Sigmoid colon (tissue), 7 donors: ENCODE measurements around the gene SLC25A28. TPM values are rescaled to one million over a fixed set of nuclear protein-coding genes. Genes with fewer than 3 reads are reported as not detected.

ENCODE experiments used
- DNase-seq: peaks from one replicate; pipeline ENCODE4 v3.0.0-alpha.2; 2019
- H3K27ac ChIP-seq, 4 donors: fragments of 200-600 bp; sonication (generic); one replicate each; pipeline ENCODE4 v1.5.1; 2016 to 2019; ENCODE audit warnings: mild to moderate bottlenecking in 1 of 4
- H3K27me3 ChIP-seq, 3 donors: fragments of 200-600 bp; sonication (generic); one replicate each; pipeline ENCODE4 v1.5.1; 2019; ENCODE audit warnings: mild to moderate bottlenecking in 1 of 3
- H3K36me3 ChIP-seq, 4 donors: fragments of 200-600 bp; sonication (generic); one replicate each; pipeline ENCODE4 v1.5.1; 2016 to 2019
- H3K4me1 ChIP-seq, 4 donors: fragments of 200-600 bp; sonication (generic); one replicate each; pipeline ENCODE4 v1.5.1; 2017 to 2019
- H3K4me3 ChIP-seq, 4 donors: fragments of 200-600 bp; sonication (generic); one replicate each; pipeline ENCODE4 v1.5.1; 2017 to 2019; ENCODE audit warnings: mild to moderate bottlenecking in 2 of 4, moderate library complexity in 1 of 4
- H3K9me3 ChIP-seq, 4 donors: fragments of 200-600 bp in 3 of 4; sonication (generic) in 3 of 4; one replicate each; pipeline versions ENCODE4 v1.5.1 to v1.6.1; 2013 to 2019
- EP300 ChIP-seq, 4 donors: sonication (generic); formaldehyde crosslinking; IDR thresholded peaks; one replicate each; pipeline ENCODE4 v1.6.1; 2017; ENCODE audit warnings: antibody characterized with exemption in 4 of 4
- POLR2A ChIP-seq, 2 donors: fragments of 450-650 bp; IDR thresholded peaks; one replicate each; pipeline ENCODE4 v1.6.1; 2016; ENCODE audit warnings: antibody characterized with exemption in 2 of 2, mild to moderate bottlenecking in 2 of 2, moderate library complexity in 2 of 2
- POLR2AphosphoS5 ChIP-seq, 4 donors: sonication (generic); formaldehyde crosslinking; IDR thresholded peaks; one replicate each; pipeline ENCODE4 v1.6.1; 2017; ENCODE audit warnings: antibody characterized with exemption in 4 of 4
- WGBS, 2 donors: extraction: QIAGEN DNeasy Blood & Tissue Kit; methylation state at CpG; one replicate each; pipeline ENCODE4 v1.1.7; 2013; 5-methylcytosine and 5-hydroxymethylcytosine counted together
- intact Hi-C: fragments of 100-400 bp; cut with DNase I; formaldehyde crosslinking; loops from one replicate; pipeline ENCODE4 v1.15.1; 2023
- polyA plus RNA-seq, 3 donors: library from polyadenylated mRNA; stranded (reverse); fragments of 200-250 nt; gene quantifications; one replicate each; pipeline ENCODE4 v1.2.3, GENCODE V29; 2013
- total RNA-seq, 4 donors: library from RNA; depleted of rRNA; stranded (reverse); fragments of >200 nt; gene quantifications; one replicate each; pipeline ENCODE4 v1.1.0, GENCODE V29; 2016
- TF ChIP-seq, protein P1 (sequence below), 4 experiments: fragments of 450-650 bp in 3 of 4; fragments of 200-600 bp in 1 of 4; IDR thresholded peaks; one replicate each; pipeline ENCODE4 v1.5.1; 2016 to 2019; ENCODE audit warnings: antibody characterized with exemption in 4 of 4, mild to moderate bottlenecking in 3 of 4, moderate library complexity in 2 of 4
- donor health status: healthy with polysubstance abuse.
- donor health status: Bipolar disorder and iron deficiency.
- donor health status: healthy.

SLC25A28 gene
- total and polyA plus RNA-seq, 7 donors, result 18.0 to 65.1 (median 32.9) TPM

DNA sequence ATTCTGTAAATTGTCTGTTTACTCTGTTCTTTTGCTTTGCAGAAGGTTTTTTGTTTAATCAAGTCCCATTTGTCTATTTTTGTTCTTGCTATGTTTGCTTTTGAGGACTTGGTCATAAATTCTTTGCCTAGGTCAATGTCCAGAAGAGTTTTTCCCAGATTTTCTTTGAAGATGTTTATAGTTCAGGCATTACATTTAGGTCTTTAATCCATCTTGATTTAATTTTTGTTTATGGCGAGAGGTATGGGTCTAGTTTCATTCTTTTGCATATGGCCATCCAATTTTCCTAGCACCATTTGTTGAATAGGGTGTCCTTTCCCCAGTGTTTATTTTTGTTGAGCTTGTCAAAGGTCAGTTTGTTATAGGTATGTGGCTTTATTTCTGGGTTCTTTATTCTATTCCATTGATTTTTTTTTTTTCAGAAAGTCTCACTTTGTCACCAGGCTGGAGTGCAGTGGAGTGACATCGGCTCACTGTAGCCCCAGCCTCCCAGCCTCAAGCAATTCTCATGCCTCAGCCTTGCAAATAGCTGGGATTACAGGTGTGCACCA, 27.4 kb upstream of the SLC25A28 start:
- no peak overlapping the region for H3K27ac ChIP-seq
- H3K27me3 ChIP-seq, result no peaks in the 10 kb centered on the region
- intact Hi-C loops, result no loop called here
- TF ChIP-seq EP300 (IDR thresholded peaks at IDR 0.05) (no peak), POLR2AphosphoS5 (IDR thresholded peaks at IDR 0.05) (no peak), POLR2A (IDR thresholded peaks at IDR 0.05) (no peak)
- TF ChIP-seq, protein P1, sequence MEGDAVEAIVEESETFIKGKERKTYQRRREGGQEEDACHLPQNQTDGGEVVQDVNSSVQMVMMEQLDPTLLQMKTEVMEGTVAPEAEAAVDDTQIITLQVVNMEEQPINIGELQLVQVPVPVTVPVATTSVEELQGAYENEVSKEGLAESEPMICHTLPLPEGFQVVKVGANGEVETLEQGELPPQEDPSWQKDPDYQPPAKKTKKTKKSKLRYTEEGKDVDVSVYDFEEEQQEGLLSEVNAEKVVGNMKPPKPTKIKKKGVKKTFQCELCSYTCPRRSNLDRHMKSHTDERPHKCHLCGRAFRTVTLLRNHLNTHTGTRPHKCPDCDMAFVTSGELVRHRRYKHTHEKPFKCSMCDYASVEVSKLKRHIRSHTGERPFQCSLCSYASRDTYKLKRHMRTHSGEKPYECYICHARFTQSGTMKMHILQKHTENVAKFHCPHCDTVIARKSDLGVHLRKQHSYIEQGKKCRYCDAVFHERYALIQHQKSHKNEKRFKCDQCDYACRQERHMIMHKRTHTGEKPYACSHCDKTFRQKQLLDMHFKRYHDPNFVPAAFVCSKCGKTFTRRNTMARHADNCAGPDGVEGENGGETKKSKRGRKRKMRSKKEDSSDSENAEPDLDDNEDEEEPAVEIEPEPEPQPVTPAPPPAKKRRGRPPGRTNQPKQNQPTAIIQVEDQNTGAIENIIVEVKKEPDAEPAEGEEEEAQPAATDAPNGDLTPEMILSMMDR (IDR thresholded peaks at IDR 0.05), result no peak
- no peaks in the 10 kb centered on the region for H3K36me3 ChIP-seq
- 71 to 86% methylated on average over 2 of the region's 2 CpGs for WGBS, 2 donors
- no peak for DNase-seq
- no peaks in the 10 kb centered on the region for H3K9me3 ChIP-seq
- H3K4me3 ChIP-seq, result no peak overlapping the region
- H3K4me1 ChIP-seq, result no peaks in the 10 kb centered on the region

DNA sequence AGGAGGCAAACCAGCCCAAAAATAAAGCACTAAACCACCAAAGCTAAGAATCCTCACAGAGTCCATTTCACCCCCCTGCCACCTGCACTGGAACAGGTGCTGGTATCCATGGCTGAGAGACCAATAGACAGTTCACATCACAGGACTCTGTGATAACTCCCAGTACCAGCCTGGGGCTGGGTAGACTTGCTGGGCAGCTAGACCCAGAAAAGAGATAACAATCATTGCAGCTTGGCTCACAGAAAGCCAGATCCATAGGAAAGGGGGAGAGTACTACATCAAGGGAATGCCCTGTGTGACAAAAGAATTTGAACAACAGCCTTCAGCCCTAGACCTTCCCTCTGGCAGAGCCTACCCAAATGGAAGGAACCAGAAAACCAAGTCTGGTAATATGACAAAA, 13.6 kb upstream of the SLC25A28 start:
- TF ChIP-seq, protein P1 (IDR thresholded peaks at IDR 0.05), result no peak
- TF ChIP-seq EP300 (IDR thresholded peaks at IDR 0.05) (no peak), POLR2A (IDR thresholded peaks at IDR 0.05) (no peak)
- H3K4me3 ChIP-seq, result no peak overlapping the region
- no peaks in the 10 kb centered on the region for H3K36me3 ChIP-seq
- H3K27me3 ChIP-seq, result no peaks in the 10 kb centered on the region
- H3K4me1 ChIP-seq, result no peaks in the 10 kb centered on the region
- no peak for DNase-seq
- intact Hi-C loops, result no loop called here
- no peaks in the 10 kb centered on the region for H3K9me3 ChIP-seq
- H3K27ac ChIP-seq, result no peak overlapping the region

DNA sequence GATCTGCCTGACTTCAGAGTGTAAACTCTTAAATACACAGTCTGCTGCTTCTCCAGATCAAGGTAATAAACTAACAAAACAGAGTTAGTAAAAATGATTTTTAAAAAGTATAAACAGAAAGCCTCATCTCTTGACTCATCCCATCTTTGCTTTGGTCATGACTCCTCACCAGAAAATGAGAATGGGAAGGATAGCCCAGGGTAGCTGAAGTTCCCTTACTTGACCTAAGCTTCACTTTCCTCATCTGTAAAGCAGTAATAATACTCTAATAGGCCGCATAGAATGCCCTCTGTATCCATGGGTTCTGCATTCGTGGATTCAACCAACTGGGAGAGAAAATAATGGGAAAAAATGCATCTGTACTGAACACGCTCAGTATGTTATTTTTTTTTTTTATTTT, 11.3 kb upstream of the SLC25A28 start:
- H3K9me3 ChIP-seq, result no peaks in the 10 kb centered on the region
- H3K27ac ChIP-seq, result no peak overlapping the region
- 89 to 94% methylated on average over 3 of the region's 3 CpGs for WGBS, 2 donors
- intact Hi-C loops, result loop anchor here (2.0 kb wide), 1 partner anchor 79 kb away; no protein-coding TSS in a partner anchor
- H3K4me1 ChIP-seq, result no peaks in the 10 kb centered on the region
- H3K36me3 ChIP-seq, result no peaks in the 10 kb centered on the region
- no peak for DNase-seq
- H3K4me3 ChIP-seq, result no peak overlapping the region
- H3K27me3 ChIP-seq, result no peaks in the 10 kb centered on the region
- TF ChIP-seq, protein P1 (IDR thresholded peaks at IDR 0.05), result no peak
- TF ChIP-seq POLR2AphosphoS5 (IDR thresholded peaks at IDR 0.05) (no peak), EP300 (IDR thresholded peaks at IDR 0.05) (no peak), POLR2A (IDR thresholded peaks at IDR 0.05) (no peak)

DNA sequence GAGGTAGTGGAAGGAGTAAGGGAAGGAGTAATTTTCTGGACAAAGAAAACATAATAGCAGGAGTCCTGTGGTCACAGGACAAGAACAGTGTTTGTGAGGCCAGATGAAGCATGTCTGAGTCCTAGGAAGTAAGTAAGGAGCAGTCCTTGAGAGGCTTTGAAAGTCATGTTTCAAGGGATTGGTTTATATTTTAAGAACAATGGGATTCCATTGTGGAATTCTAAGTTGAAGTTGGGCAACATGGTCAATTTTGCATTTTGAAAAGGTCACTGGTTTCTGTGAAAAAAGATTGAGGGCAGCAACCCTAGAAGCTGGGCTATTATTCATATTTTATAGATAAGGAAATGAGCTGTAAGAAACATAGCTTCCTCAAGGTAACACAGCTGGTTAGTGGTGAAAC, 10.8 kb upstream of the SLC25A28 start:
- H3K4me1 ChIP-seq, result no peaks in the 10 kb centered on the region
- no peak overlapping the region for H3K27ac ChIP-seq
- no peaks in the 10 kb centered on the region for H3K36me3 ChIP-seq
- no peak for DNase-seq
- no peaks in the 10 kb centered on the region for H3K9me3 ChIP-seq
- no peak for TF ChIP-seq POLR2AphosphoS5 (IDR thresholded peaks at IDR 0.05)
- no peak for TF ChIP-seq POLR2A (IDR thresholded peaks at IDR 0.05)
- TF ChIP-seq EP300 (IDR thresholded peaks at IDR 0.05), result no peak
- TF ChIP-seq, protein P1 (IDR thresholded peaks at IDR 0.05), result no peak
- H3K4me3 ChIP-seq, result no peak overlapping the region
- intact Hi-C loops, result loop anchor here (2.0 kb wide), 1 partner anchor 80 kb away; no protein-coding TSS in a partner anchor
- no peaks in the 10 kb centered on the region for H3K27me3 ChIP-seq

DNA sequence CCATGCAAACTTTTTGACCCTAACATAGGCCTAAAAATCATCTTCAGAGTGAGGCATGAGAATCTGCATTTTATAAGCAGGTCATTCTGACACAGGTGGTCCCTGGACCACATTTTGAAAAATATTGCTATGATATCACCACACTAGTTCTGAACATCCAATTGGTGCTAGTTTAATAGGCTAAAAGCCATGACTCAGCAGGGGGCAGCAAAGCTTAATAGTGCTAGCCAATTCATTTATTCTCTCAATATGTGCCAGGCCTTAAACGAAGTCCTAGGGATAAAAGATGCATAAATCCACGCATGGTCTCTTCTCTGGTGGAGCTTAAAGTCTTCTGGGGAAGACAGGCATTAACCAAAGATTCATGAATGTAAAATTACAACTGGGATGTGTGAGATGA, 10.2 kb upstream of the SLC25A28 start:
- 17 to 42% methylated on average over 2 of the region's 2 CpGs for WGBS, 2 donors
- no peak overlapping the region for H3K27ac ChIP-seq

More for the DNA sequence above, 10.2 kb upstream of the SLC25A28 start:
- H3K27me3 ChIP-seq, result no peaks in the 10 kb centered on the region
- DNase-seq, result no peak
- no peak overlapping the region for H3K4me3 ChIP-seq
- H3K4me1 ChIP-seq, result no peaks in the 10 kb centered on the region
- TF ChIP-seq POLR2A (IDR thresholded peaks at IDR 0.05) (no peak), EP300 (IDR thresholded peaks at IDR 0.05) (no peak)
- TF ChIP-seq, protein P1 (IDR thresholded peaks at IDR 0.05), result peak in 2 of 4 experiments; percentile 9 to 21
- H3K36me3 ChIP-seq, result no peaks in the 10 kb centered on the region
- no peaks in the 10 kb centered on the region for H3K9me3 ChIP-seq
- intact Hi-C loops, result loop anchor here (2.0 kb wide), 1 partner anchor 80 kb away; no protein-coding TSS in a partner anchor
